Thyroid gland (tissue), 4 donors: ENCODE results near the gene LDLRAD3. TPM values are rescaled to one million over a fixed set of nuclear protein-coding genes. Genes with fewer than 3 reads are reported as not detected.
"Not testable (repeated sequence)": the region's sequence is repeated elsewhere in the genome, so short reads cannot be mapped to it uniquely, and the experiment has no call there.

Experiments
- DNase-seq, 2 donors: peaks; one replicate each; pipeline ENCODE4 v3.0.0-alpha.2; 2019
- H3K27ac ChIP-seq, 3 donors: fragments of 200-600 bp; sonication (generic); 1 replicate in 2 of 3; 2 replicates in 1 of 3; pipeline ENCODE4 v1.5.1; 2016 to 2019; ENCODE audit warnings: mild to moderate bottlenecking in 1 of 3, moderate library complexity in 1 of 3
- H3K27me3 ChIP-seq: fragments of 200-600 bp; sonication (generic); one replicate; pipeline ENCODE4 v1.5.1; 2019
- H3K36me3 ChIP-seq, 2 donors: fragments of 200-600 bp; sonication (generic); one replicate each; pipeline ENCODE4 v1.5.1; 2016 to 2019
- H3K4me1 ChIP-seq, 2 donors: fragments of 200-600 bp; sonication (generic); one replicate each; pipeline ENCODE4 v1.5.1; 2017 to 2019
- H3K4me3 ChIP-seq, 3 donors: fragments of 200-600 bp; sonication (generic); replicated peaks in 1 of 3; 1 replicate in 2 of 3; 2 replicates in 1 of 3; pipeline ENCODE4 v1.5.1; 2016; ENCODE audit warnings: mild to moderate bottlenecking in 1 of 3
- H3K9me3 ChIP-seq: fragments of 200-600 bp; sonication (generic); one replicate; pipeline ENCODE4 v1.5.1; 2017
- POLR2A ChIP-seq, 2 donors: fragments of 450-650 bp; IDR thresholded peaks; one replicate each; pipeline ENCODE4 v1.6.1; 2017; ENCODE audit warnings: antibody characterized with exemption in 2 of 2, mild to moderate bottlenecking in 2 of 2, moderate library complexity in 1 of 2
- WGBS, 2 donors: methylation state at CpG; one replicate each; pipeline ENCODE4 v1.1.5; 2017; 5-methylcytosine and 5-hydroxymethylcytosine counted together
- intact Hi-C: fragments of 100-400 bp; cut with DNase I; formaldehyde crosslinking; loops from one replicate; pipeline ENCODE4 v1.15.1; 2023
- total RNA-seq, 4 donors: library from RNA; depleted of rRNA; stranded (reverse); fragments of >200 nt; gene quantifications; one replicate each; pipeline ENCODE4 v1.2.3, GENCODE V29; 2016
- TF ChIP-seq, protein P1 (sequence below), 6 experiments: fragments of 200-600 bp in 3 of 6; fragments of 450-650 bp in 3 of 6; sonication (generic) in 3 of 6; IDR thresholded peaks; one replicate each; pipeline ENCODE4 v1.5.1; 2016 to 2019; ENCODE audit warnings: antibody characterized with exemption in 6 of 6, mild to moderate bottlenecking in 2 of 6, inconsistent platforms in 1 of 6, moderate library complexity in 1 of 6

The LDLRAD3 gene
- total RNA-seq, 4 donors from 2014 or later = 3.6 to 9.3 (median 6.2) TPM

GRCh38 chr11:36012979-36013378 lies 69.1 kb downstream of the LDLRAD3 start:
- no peak overlapping the region for H3K4me3 ChIP-seq
- no peak for DNase-seq
- WGBS, 2 donors = 82 to 89% methylated on average over 2 of the region's 2 CpGs
- no peaks in the 10 kb centered on the region for H3K9me3 ChIP-seq
- no peaks in the 10 kb centered on the region for H3K36me3 ChIP-seq
- H3K27me3 ChIP-seq = no peaks in the 10 kb centered on the region
- intact Hi-C loops = no loop called here
- TF ChIP-seq, protein P1, sequence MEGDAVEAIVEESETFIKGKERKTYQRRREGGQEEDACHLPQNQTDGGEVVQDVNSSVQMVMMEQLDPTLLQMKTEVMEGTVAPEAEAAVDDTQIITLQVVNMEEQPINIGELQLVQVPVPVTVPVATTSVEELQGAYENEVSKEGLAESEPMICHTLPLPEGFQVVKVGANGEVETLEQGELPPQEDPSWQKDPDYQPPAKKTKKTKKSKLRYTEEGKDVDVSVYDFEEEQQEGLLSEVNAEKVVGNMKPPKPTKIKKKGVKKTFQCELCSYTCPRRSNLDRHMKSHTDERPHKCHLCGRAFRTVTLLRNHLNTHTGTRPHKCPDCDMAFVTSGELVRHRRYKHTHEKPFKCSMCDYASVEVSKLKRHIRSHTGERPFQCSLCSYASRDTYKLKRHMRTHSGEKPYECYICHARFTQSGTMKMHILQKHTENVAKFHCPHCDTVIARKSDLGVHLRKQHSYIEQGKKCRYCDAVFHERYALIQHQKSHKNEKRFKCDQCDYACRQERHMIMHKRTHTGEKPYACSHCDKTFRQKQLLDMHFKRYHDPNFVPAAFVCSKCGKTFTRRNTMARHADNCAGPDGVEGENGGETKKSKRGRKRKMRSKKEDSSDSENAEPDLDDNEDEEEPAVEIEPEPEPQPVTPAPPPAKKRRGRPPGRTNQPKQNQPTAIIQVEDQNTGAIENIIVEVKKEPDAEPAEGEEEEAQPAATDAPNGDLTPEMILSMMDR (IDR thresholded peaks at IDR 0.05) = no peak
- no peak for TF ChIP-seq POLR2A (IDR thresholded peaks at IDR 0.05)
- peak overlapping the region in 1 of 3 donors; percentile 12 for H3K27ac ChIP-seq
- peaks cover 0 to 15% of the 10 kb centered on the region in 2 donors for H3K4me1 ChIP-seq

- H3K4me3 ChIP-seq, H3K9me3 ChIP-seq, intact Hi-C loops, DNase-seq, H3K27me3 ChIP-seq, H3K36me3 ChIP-seq, H3K27ac ChIP-seq: not testable (repeated sequence)
- peaks cover 0 to 14% of the 10 kb centered on the region in 2 donors for H3K4me1 ChIP-seq
- WGBS, 2 donors = 90% methylated on average over 1 of the region's 1 CpG
Observed at GRCh38 chr11:36013446-36013845, 69.6 kb downstream of the LDLRAD3 start.

GRCh38 chr11:36013950-36014897 lies 70.4 kb downstream of the LDLRAD3 start:
- Histone ChIP-seq H3K36me3 (no peaks in the 10 kb centered on the region), H3K4me1 (peaks cover 0 to 6% of the 10 kb centered on the region in 2 donors), H3K4me3 (no peak overlapping the region), H3K27me3 (no peaks in the 10 kb centered on the region), H3K27ac (no peak overlapping the region), H3K9me3 (no peaks in the 10 kb centered on the region)
- intact Hi-C loops = no loop called here
- DNase-seq = no peak
- 91 to 92% methylated on average over 8 of the region's 8 CpGs for WGBS, 2 donors
- TF ChIP-seq, protein P1 (IDR thresholded peaks at IDR 0.05) = no peak
- no peak for TF ChIP-seq POLR2A (IDR thresholded peaks at IDR 0.05)

- Histone ChIP-seq H3K27me3 (no peaks in the 10 kb centered on the region), H3K4me3 (no peak overlapping the region), H3K36me3 (no peaks in the 10 kb centered on the region), H3K27ac (no peak overlapping the region), H3K4me1 (peaks cover 0 to 1% of the 10 kb centered on the region in 2 donors), H3K9me3 (no peaks in the 10 kb centered on the region)
- intact Hi-C loops = no loop called here
- no peak for DNase-seq
- no peak for TF ChIP-seq POLR2A (IDR thresholded peaks at IDR 0.05)
- TF ChIP-seq, protein P1 (IDR thresholded peaks at IDR 0.05) = no peak
- 79 to 86% methylated on average over 14 of the region's 14 CpGs for WGBS, 2 donors
Observed at GRCh38 chr11:36014898-36015665, 71.2 kb downstream of the LDLRAD3 start.

- Histone ChIP-seq H3K4me1 (no peaks in the 10 kb centered on the region), H3K36me3 (no peaks in the 10 kb centered on the region), H3K9me3 (no peaks in the 10 kb centered on the region), H3K27ac (no peak overlapping the region), H3K27me3 (no peaks in the 10 kb centered on the region), H3K4me3 (no peak overlapping the region)
- 62 to 67% methylated on average over 8 of the region's 8 CpGs for WGBS, 2 donors
- DNase-seq = peak; percentile 5 to 13
- no peak for TF ChIP-seq POLR2A (IDR thresholded peaks at IDR 0.05)
- intact Hi-C loops = no loop called here
Observed at GRCh38 chr11:36015799-36016198, 71.9 kb downstream of the LDLRAD3 start.
